ENCODE results near the gene SPRED1.
"Not testable (repeated sequence)": the region's sequence is repeated elsewhere in the genome, so short reads cannot be mapped to it uniquely, and the experiment has no call there.

Gene SPRED1

DNA sequence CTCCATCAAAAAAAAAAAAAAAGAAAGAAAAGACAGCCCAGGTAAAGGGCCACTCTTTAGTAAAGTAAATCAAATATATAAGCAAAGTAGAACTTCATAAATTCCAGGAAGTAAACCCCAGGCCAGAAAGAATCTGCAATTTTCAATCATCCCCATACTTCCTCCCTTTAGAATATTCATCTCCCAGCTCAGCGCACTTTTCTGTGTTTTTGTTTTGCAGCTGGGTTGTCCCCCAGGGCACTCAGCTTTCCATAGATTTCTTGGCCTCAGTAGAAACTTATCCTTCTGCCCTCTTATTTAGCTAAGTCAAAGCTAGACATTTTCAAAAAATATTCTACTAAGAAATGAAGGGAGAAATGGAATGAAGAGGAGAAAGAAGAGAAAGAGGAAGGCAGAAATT lies 24.0 kb upstream of the SPRED1 start:
- H3K4me3 ChIP-seq (ENCODE audit: low read length) = no peak overlapping the region
- no peak for DNase-seq (ENCODE audit: low read depth, low spot score)

DNA sequence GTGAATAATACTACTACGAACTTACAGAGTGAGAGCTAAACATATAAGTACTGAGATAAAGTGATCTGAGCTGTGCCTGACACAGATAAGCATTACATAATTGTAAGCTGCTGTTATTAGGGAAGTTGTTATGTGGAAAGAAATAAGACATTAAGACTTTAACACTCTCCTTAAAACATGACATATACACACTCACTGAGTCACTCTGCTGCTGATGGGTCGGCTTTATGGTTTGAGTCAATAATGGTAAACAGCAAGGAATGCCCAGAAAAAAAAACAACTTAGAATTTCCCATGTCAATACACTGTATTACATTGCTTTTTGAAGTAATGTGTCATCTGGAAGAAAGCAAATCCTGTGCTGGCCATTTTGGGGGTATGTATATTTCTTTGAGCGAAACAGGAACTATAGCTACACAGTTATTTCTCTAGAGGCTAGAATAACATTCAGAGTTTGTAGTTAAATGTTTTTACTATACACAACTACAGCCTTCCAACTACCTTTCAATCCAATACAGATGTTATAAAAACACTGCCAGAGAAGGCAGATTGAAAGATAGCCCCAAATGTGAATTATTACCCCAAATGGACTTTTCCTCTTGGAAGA lies 22.8 kb upstream of the SPRED1 start:
- no peak for DNase-seq (ENCODE audit: low read depth, low spot score)
- H3K4me3 ChIP-seq (ENCODE audit: low read length) = no peak overlapping the region

DNA sequence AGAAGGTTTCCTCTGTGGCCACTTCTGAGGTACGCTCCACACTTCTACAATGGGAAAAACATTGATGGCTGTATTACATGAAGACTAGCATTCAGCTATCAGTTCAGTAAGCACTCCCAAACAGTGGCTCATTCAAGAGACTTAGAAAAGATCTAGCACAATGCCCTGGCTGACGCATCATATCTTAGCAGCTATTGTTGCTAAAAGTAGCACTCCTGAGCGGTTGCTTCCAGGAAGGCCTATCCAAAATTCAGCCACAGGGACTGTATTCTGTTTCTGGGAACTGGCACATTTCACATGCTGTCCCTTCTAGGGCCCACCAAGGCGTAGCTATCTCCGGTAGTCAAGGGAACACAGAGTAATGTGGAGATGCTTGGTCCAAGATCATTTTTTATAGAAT lies 21.2 kb upstream of the SPRED1 start:
- H3K4me3 ChIP-seq (ENCODE audit: low read length) = no peak overlapping the region
- no peak for DNase-seq (ENCODE audit: low read depth, low spot score)

DNA sequence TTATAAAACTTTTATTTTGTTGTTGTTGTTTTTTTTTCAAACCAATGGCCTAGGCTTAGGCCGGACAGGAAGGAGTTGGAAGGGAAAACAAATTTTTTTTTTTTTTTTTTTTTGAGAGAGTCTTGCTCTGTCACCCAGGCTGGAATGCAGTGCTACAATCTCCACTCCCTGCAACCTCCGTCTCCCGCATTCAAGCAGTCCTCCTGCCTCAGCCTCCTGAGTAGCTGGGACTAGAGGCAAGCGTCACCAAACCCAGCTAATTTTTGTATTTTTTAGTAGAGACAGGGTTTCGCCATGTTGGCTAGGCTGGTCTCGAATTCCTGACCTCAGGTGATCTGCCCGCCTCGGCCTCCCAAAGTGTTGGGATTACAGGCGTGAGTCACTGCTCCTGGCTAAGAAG lies 15.6 kb upstream of the SPRED1 start:
- H3K4me3 ChIP-seq (ENCODE audit: low read length) = not testable (repeated sequence)

DNA sequence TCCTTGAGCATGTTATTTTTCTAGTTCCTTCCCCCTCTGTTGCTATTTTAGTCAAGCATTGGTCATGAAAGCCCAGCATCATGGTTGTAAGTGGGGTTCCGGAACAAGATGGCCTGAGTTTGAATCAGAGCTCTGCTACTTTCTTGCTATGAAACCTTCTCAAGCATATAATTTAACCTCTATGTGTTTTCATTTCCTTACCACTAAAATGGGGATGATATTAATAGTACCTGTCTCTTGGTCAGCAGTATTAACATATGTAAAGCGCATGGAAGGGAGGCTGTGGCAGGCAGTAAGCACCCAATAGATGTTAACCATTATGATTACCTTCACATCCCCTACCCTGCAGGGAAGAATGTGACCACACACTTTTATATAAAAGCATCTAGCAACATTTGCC lies 14.3 kb upstream of the SPRED1 start:
- H3K4me3 ChIP-seq (ENCODE audit: low read length) = no peak overlapping the region
- DNase-seq (ENCODE audit: low read depth, low spot score) = no peak

More for the DNA sequence above, 15.6 kb upstream of the SPRED1 start:
- DNase-seq (ENCODE audit: low read depth, low spot score) = not testable (repeated sequence)

DNA sequence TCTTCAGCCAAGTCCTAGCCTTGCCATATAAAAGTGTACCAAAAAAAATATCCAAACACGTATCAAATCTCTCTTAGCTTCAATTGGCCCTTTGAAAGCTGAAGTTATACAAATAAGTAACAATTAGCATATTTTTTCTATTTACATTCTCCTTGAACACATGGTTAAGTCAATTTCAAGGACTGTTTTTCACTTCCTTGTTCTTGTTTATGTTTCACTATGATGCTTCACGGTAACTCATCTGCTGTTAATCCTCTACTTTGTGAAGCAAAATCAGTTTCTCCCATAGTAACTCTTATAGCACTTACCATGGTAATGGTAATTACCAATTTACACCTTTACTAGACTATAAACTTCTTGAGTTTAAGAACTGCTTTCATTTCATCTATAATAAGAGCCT lies 10.6 kb upstream of the SPRED1 start:
- H3K4me3 ChIP-seq (ENCODE audit: low read length) = no peak overlapping the region

DNA sequence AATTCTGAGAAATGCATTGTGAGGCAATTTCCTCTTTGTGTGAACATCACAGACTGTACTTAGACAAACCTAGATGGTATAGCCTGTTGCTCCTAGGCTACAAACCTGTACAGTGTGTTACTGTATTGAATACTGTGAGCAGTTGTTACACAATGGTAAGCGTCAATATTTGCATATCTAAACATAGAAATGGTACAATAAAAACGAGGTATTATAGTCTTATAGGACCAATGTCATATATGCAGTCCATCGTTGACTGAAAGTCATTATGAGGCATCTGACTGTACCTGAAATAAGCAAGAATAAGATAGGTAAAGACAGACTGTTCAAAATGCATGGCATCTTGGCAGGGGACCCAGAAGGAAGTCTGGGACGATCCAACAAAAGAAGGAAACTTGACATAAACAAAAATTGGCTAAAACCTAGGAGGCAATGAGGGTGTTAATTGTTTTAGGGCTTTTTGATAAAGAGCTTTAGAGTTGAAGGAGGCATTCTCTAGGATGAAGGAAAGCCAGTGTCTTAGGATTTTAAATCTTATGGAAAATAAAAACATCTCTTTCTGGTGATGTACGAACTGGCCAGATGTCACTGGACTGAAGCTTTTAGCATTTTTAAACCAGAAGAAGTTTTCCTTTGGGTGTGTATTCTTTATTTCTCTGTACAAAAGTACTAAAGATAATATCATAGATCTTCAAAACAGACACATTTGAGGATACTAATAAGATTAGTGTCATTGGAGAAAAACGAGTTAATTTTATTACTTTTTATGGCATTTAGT lies 9.2 kb upstream of the SPRED1 start:
- no peak for DNase-seq (ENCODE audit: low read depth, low spot score)

More for the DNA sequence above, 10.6 kb upstream of the SPRED1 start:
- no peak for DNase-seq (ENCODE audit: low read depth, low spot score)

DNA sequence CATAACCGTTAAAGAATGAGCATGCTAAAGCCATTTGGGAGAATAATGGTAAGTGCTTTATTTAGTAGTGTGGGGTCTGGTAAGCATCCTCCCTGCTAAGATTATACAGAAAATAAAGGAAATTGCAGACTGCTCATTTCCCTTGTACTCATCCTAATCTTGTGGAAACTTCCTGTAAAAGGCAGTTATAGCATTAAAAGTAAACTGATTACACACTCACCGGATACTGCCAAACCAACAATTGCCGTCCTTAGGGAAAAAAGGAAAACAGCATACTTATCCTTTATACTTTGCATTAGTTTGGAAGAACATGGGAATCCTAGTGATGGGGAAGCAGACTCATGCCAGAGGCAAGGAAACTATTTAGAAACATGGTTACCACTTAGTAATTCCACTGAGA lies 5.3 kb upstream of the SPRED1 start:
- H3K4me3 ChIP-seq (ENCODE audit: low read length) = no peak overlapping the region
- DNase-seq (ENCODE audit: low read depth, low spot score) = no peak

More for the DNA sequence above, 9.2 kb upstream of the SPRED1 start:
- H3K4me3 ChIP-seq (ENCODE audit: low read length) = no peak overlapping the region

DNA sequence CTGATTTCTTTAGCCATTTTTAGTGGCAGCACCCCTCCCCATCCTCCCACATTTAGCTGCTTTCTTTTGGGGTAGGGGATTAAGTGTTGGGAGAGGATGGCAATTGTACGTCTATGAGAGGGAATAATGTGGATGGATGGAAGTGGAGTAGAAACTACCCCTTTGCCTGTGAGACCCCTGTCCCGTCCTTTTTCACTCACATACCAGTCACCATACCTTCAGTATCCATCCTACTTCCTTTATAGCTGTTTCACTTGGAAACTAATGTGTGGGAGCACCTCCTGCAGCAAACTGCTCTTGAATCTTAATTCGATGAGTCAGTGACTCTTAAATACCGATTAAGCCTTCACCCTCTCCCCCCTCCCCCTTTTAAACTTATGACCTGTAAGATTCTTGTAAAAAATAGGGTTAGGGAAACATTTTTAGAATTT lies 730 bp downstream of the SPRED1 start:
- DNase-seq (ENCODE audit: low read depth, low spot score) = no peak
- peak overlapping the region; percentile 78 for H3K4me3 ChIP-seq (ENCODE audit: low read length)

DNA sequence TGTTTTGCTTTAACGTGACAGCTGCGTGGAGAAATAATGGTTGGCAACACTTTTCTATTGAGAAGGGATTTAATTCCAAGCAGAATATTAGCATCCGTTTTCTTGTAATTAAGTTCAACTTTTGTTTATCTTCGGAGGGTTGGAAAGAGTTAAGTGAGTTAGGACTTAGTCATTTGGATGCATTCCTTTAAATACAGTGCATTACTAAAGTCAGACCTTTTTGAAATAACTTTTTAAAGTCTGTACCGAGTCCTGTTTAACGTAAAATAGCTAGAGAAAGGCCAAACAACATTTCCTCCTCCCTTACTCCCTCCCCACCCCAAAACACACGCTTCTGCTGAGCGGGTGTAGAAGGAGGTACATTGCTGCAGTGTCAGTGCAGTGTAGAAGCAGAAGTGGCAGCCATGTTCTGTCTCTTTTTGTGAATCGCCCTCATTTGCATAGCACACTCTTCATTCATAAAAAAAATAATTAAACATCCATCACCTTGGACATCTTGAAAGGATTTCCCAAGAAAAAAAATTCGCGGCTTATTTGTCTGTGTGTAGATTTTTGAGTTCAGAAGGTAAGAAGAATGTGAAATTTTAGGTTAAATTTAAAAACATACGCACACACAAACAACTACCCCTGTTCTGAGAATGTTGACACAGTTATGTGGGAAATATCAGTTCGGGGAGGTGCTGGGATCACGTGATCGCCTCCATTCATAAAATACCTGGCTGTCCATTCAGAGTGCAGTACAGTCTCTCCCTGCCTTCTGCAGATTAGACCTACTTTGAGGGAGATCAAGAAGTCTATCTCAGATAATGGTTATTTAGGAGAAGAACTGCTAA lies 1.6 kb downstream of the SPRED1 start:
- peak overlapping the region; percentile 17 for H3K4me3 ChIP-seq (ENCODE audit: low read length)

DNA sequence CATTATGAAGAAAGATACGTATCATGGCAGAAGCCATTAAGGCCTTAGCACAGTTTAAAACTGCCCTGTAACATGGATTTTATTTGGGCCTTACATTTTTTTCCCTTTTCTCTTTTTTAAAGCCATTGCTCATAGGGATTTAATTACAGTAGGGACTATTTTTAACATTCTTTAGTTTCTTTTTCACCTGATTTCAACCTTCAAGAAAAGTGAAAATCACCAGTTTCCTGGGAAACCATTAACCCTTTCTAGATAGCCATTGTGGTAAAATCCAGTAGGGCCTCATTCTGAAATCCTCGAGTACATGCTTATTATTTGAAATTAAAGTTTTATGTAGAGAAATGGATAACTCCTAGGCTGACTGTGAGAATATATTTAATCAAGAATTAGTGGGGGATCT lies 3.1 kb downstream of the SPRED1 start:
- no peak for DNase-seq (ENCODE audit: low read depth, low spot score)
- no peak overlapping the region for H3K4me3 ChIP-seq (ENCODE audit: low read length)

More for the DNA sequence above, 1.6 kb downstream of the SPRED1 start:
- DNase-seq (ENCODE audit: low read depth, low spot score) = peak; percentile 29

DNA sequence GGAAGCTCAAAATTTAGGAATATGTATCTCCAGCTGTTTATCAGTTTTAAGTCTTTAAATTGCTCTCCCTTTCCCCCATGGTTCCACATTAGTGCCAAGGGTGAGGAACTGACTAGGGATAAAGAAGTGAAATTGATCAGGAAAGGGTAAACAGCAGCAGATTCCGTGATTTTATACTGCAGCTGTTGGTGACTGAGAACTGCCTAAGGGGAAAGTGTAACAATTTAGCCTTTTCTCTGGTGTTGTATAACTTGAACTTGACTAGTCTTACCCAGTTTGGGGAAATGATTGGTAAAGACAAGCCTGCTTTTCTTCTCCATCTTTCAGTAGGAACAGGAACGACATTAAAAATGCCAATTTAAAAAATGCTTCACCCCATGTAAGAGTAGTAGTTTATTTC lies 5.0 kb downstream of the SPRED1 start:
- no peak overlapping the region for H3K4me3 ChIP-seq (ENCODE audit: low read length)

DNA sequence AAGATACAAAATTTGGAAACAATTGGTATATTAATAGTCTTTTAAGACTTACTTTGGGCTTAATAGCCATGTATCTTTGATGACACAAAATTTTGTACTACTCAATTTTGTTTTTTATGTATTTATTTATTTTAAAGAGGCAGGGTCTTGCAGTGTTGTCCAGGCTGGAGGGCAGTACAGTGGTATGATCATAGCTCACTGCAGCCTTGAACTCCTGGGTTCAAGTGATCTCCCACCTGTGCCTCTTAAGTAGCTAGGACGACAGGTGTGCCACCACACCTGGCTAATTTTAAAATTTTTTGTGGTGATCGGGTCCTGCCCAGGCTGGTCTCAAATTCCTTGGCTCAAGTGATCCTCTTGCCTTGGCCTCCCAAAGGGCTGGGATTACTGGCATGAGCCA lies 6.5 kb downstream of the SPRED1 start:
- H3K4me3 ChIP-seq (ENCODE audit: low read length) = no peak overlapping the region
- no peak for DNase-seq (ENCODE audit: low read depth, low spot score)

More for the DNA sequence above, 5.0 kb downstream of the SPRED1 start:
- DNase-seq (ENCODE audit: low read depth, low spot score) = no peak

DNA sequence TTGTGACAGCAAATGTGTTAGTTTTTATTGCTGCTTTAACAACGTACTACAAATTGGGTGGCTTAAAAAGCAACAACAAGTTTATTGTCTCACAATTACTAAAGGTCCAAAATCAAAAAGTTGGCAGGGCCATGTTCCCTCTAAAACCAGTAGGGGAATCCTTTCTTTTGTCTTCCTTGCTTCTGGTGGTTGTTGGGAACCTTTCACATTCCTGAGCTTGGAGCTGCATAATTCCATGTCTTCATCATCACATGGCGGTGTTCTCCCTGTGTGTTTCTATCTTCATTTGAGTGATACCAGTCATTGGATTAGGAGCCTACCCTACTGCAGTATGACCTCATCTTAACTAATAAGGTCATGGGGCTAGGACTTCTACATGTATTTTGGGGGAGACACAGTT lies 7.4 kb downstream of the SPRED1 start:
- no peak for DNase-seq (ENCODE audit: low read depth, low spot score)
- H3K4me3 ChIP-seq (ENCODE audit: low read length) = no peak overlapping the region

DNA sequence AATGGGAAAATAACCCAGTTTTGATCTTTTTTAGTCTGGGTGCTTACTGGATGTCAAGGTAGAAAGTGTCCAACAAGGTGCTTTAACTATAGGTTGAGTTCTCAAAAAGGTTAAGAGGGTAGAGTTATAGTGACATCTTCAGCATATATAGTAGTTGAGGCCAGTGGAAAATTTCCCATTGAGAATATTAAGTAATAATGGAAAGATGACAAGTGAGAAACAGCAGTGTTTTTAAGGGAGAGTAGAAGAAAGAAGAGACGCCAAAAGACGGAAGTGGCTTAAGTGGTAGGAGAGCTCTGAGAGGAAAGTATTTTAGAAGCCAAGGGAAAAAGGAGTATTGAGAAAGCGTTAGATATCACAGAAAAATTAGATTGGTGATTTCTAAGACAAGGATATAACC lies 10.6 kb downstream of the SPRED1 start:
- H3K4me3 ChIP-seq (ENCODE audit: low read length) = no peak overlapping the region
- DNase-seq (ENCODE audit: low read depth, low spot score) = no peak

DNA sequence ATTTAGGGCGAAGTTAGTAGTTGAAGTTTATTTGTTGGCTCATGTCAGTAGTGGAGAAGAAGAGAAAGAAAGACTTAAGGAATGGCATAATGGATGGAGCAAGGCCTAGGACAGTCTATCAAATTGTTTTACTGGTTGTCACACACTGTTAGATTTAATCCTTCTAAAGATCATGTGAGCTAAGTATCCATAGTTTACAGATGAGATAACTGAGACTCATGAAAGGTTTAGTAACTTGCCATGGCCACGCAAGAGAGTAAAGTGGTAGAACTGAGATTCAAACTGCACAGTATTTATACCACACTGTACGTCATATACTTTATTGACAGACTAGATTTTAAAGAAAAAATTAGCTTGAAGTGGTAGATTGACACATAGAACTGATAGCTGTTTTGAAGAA lies 11.4 kb downstream of the SPRED1 start:
- no peak for DNase-seq (ENCODE audit: low read depth, low spot score)
- H3K4me3 ChIP-seq (ENCODE audit: low read length) = no peak overlapping the region

DNA sequence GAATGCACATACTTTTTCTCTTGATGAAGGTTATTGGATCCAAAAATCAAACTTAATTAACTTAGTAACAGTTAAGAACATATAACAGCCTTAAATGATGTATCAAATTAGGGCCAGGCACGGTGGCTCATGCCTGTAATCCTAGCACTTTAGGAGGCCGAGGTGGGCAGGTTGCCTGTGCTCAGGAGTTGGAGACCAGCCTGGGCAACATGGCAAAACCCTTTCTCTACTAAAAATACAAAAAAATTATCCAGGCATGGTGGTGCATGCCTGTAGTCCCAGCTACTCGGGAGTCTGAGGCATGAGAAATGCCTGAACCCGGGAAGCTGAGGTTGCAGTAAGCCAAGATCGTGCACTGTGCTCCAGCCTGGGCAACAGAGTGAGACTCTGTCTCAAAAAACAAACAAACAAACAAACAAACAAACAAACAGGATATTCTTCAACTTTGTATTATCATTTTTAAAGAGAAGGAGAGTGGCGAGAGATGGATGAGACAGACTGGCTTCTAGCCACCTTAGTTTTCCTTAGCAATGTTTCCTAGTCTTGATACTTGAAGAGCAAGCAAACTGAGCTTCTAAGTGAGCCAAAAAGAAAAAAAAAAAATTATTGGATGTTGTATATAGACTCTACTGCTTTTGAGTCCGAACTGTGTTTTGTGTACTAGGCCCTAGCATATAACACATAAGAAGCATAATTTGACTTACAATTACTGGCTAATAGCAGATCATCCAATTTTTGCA lies 13.8 kb downstream of the SPRED1 start:
- DNase-seq (ENCODE audit: low read depth, low spot score) = no peak
- H3K4me3 ChIP-seq (ENCODE audit: low read length) = no peak overlapping the region

DNA sequence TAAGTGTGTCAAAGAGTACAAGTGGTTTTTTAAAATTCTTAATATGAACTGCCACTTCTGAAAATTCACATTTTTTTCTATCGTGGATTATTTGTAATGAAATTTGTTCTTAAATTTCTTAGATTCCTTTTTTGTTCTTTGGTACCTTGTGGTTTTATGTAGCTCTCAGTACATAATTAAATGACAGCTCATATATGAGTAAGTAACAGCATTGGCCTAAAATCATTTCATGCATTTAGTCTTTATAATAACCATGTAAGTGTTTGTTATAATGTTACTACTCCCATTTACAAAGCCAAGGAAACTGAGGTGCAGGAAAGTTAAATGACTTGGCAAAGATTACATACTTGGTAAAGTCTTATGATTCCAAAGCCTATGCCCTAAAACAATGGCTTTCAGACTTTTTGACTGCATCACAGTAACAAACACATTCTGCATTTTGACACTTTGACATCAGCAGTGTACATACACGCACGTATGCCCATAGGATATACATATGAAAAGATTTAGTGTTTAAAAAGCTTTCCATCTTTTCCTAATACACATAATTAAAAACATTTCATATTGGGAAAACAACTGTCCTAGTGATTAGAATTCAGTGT lies 14.9 kb downstream of the SPRED1 start:
- DNase-seq (ENCODE audit: low read depth, low spot score) = no peak
- H3K4me3 ChIP-seq (ENCODE audit: low read length) = no peak overlapping the region

DNA sequence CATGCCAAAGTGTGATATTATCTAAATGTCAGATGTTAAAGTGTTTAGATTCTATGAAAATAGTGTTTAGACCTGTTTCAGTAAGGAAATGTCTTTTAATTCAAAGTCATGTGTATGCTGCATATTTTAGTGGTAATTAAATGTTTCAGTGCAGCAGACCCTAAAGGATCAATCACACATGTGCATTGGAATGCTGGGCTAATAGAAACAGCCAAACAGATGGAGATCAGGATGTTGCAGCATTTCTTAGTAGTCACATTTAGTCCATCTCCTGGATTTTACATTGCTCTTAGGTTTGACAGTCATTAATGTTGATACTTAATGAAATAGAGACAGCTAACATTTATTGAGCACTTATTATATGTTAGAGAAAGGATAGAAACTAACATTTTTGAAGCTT lies 18.5 kb downstream of the SPRED1 start:
- DNase-seq (ENCODE audit: low read depth, low spot score) = no peak

More for the DNA sequence above, 18.5 kb downstream of the SPRED1 start:
- H3K4me3 ChIP-seq (ENCODE audit: low read length) = no peak overlapping the region

Measured in Jurkat, Clone E6-1 (cell line).